HG03097 (cell line): ENCODE data around the gene SEMA3A.
A peak's percentile ranks its signal among the peaks of the same experiment; 100 is the strongest.

Source experiments
- ATAC-seq: cut with Tn5 transposase; IDR thresholded peaks from one replicate; pipeline ENCODE4 v1.9.1; 2021; ENCODE audit not compliant: unreplicated experiment, low FRiP score

SEMA3A gene

GRCh38 chr7:83952236-83952635 lies 242.4 kb downstream of the SEMA3A start:
- no peak for ATAC-seq

GRCh38 chr7:83947260-83947659 lies 247.3 kb downstream of the SEMA3A start:
- ATAC-seq: peak; percentile 54

DNA sequence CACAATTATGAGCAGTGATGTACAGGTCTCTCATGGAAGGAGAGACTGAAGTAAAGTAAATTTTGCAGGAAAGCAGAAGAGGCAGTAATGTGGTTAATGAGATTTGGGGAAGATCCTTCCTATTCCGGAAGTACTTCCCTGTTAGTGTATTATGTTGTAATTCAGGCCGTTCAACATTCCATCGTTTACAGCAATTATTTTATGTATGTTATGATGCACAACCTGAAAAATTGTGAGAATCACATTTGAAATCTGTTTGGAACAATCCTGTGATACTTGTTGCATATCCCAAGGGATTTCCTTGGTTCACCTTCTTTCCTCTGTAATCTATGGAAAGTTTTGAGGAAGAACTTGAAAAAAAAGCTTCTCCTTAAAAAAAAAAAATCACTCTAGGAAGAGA lies 247.8 kb downstream of the SEMA3A start:
- no peak for ATAC-seq

- no peak for ATAC-seq
These were observed 253.3 kb downstream of the SEMA3A start for GRCh38 chr7:83941300-83941699.

- no peak for ATAC-seq
These were observed 256.7 kb downstream of the SEMA3A start for GRCh38 chr7:83937930-83938329.

GRCh38 chr7:83936056-83936708 lies 258.4 kb downstream of the SEMA3A start:
- no peak for ATAC-seq

- ATAC-seq: no peak
These were observed 260.4 kb downstream of the SEMA3A start for GRCh38 chr7:83934118-83934734.

- ATAC-seq: no peak
These were observed 262.6 kb downstream of the SEMA3A start for GRCh38 chr7:83931968-83932367.

- ATAC-seq: no peak
These were observed 264.3 kb downstream of the SEMA3A start for GRCh38 chr7:83930262-83930661.

GRCh38 chr7:83925860-83926259 lies 268.7 kb downstream of the SEMA3A start:
- no peak for ATAC-seq

DNA sequence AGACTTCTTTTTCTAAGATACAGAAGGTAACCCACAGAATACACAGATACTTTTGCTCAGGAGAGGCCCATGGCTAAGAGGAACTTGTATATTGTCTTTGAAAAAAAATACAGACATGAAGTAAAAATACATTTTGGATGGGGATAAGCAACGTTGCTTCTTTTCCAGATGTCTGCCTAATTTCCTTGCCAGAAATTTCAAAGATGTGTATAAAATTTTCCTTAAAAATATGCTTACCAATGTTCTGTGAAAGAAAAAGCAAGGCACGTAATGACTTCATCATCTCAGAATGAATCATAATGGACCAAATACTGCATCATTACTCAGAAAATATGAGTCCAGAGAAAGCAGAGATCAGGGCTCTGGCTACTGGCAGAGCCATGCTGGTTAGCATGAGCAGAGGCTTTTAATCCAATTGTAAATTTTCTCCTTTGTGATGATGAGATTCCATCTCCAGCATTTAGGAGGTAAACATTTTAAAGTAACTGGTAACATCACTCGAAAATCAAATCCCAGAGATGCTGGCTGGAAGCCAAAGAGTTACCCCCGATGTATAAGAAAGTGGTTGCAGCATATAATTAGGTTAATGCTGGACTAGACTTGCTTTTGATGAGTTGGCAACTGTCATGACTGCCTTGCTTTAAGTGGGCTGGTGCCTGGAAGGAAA lies 272.5 kb downstream of the SEMA3A start:
- no peak for ATAC-seq

DNA sequence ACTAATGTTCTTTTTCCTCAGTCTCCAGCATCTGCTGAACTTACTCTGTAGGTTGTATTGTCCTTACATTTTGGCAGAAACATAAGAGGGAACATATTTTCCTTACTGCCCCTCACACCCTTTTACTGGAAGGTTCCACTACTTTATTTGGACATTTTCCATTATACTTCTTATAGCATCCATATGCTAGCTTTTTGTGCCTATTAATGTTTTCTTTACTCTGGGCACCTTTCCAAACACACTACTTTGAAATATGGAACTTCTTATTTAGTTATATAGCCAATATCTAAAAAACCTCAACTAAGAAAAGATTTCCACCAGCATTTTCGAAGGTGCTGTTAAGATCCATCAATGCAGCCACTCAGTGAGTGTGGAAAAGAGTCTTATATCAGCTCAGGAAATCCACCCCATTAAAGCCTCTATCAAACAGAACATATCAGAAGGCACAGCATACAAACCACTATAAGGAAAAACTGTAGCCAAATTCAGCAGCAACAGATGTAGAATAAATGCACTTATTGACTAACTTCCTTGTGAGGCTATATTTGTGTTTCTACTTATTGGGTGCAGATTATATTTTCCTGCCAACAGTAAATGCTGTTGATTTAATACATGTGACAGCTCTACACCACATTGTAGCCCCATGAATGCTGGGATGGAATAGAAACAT lies 273.2 kb downstream of the SEMA3A start:
- no peak for ATAC-seq

- ATAC-seq: no peak
These were observed 276.4 kb downstream of the SEMA3A start for GRCh38 chr7:83918142-83918541.

DNA sequence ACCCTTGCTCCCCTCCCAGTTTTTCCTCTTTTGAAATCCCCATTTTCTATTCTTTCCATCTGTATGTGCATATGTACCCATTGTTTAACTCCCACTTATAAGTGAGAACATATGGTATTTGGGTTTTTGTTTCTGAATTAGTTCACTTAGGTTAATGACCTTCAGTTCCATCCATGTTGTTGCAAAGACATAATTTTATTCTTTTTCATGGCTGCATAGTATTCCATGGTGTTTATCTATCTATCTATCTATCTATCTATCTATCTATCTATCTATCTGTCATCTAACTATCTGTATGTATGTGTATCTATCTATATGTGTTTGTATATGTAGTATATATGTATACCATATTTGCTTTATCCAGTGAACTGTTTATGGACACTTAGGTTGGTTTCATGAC lies 281.4 kb downstream of the SEMA3A start:
- no peak for ATAC-seq

- ATAC-seq: no peak
These were observed 286.1 kb downstream of the SEMA3A start for GRCh38 chr7:83908526-83908925.
